ENCODE measurements around the gene CENPF.
"Not testable (repeated sequence)": the region's sequence is repeated elsewhere in the genome, so short reads cannot be mapped to it uniquely, and the experiment has no call there.

The CENPF gene

DNA sequence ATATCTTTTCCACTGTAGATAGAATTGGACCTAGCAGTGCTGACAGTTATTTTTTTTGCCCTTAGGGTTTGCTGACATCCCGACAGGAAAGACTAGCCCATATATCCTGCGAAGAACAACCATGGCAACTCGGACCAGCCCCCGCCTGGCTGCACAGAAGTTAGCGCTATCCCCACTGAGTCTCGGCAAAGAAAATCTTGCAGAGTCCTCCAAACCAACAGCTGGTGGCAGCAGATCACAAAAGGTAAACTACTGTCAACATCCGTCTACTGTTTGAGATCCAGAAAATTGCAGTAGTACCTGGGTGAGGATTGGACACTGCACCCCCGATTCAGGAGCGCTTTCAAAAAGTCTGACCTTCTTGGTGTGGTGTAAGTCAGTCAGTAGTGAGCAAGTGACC is 55.8 kb downstream of the CENPF start:
- DNase-seq (ENCODE audit: low read depth in 2 of 2, low spot score in 1 of 2) = no peak

DNA sequence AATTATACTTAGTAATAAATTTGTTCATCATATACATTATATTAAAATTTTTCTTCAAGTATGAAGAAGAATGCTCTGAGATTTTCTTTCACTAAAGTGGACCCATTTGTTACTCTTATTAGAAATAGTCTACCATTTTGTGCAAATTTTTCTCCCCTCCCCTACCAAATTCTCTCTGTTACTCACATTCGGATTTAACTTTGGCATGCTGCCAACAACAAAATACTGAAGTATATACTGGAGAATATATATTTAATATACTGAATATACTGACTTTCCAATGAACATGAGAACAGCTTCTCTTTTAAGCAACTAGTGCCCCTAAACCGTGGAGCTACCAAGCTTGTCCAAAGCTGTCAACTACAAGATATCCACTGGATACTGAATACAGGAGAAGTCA is 57.2 kb downstream of the CENPF start:
- DNase-seq (ENCODE audit: low read depth in 2 of 2, low spot score in 1 of 2) = no peak

DNA sequence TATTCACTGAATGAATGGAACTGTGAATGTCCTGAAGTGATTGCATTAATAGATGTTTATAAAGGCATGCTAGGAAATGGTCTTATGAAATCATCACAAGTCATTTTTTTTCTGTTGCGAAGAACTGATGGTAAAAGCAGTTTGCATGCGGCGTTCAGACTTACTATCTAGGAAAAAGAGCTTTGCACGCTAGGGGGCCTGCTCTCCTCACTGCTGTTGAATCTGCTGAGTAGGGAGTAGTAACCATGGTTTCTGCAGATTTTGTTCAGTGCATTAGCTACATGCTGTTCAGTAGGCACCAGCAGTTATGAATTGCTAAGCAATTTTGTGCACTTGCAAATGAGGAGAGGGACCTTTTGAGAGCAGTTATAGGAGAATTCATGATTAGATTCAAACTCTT is 57.9 kb downstream of the CENPF start:
- DNase-seq (ENCODE audit: low read depth in 2 of 2, low spot score in 1 of 2) = no peak

DNA sequence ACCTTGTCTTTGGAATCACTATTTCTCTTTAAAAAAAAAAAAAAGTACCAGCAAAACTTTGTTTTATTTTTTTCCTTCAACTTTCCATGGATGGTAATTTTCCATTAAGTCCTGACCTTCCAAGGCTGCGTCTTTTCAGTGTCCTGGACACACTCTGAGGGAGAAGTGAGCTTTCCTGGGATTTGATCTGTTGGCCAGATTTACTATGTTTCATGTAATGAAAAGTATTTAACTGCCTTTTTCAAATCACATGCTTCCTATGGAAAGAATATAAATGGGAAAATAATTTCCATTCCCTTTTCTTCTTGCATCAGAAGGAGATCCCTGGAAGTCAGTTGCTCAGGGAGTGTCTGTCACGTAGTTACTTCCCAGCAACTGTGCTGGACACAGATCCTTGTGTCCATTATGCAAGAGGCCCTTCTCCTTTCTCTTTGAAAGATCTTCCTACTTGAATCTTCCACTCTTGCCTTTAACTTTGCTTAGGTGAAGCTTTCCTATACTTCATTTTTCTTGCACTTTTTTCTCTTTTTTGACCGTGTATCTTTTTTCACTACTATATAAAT is 59.3 kb downstream of the CENPF start:
- DNase-seq (ENCODE audit: low read depth in 2 of 2, low spot score in 1 of 2) = no peak

DNA sequence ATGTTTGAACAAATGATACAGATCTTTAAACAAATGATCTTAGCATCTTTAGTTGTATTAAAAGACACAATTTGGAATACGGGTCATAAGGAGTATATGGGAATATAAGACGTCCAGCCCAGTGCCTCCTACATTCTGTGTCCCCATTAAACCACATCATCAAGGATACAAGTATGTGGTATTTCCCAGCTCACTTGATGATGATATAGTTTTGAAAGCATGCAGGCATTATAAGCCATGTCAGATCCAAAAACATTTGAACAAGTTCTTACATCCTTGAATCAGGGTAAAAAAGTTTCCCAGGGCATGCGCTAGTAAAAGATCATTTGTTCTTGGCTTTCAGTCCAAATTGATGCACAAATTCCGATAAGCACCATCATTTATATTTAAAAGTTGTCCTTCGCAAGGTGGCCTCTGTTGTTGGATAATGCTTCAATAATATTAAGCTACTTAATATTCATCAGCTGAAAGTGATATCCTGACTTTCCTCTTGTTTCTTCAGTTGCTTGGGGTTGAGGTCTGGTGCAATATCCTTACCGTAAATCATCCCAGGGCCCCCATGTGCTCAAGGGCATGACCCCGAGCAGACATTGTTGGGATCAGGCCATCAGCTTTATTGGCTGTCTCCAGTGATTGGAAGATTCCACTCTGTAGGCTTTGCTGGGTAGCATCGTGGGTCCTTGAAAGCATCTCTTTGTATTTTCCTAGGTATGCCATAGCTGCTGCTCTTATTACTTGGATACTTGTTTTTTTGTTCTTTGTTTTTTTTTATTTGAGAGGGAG is 61.8 kb downstream of the CENPF start:
- no peak for DNase-seq (ENCODE audit: low read depth in 2 of 2, low spot score in 1 of 2)

DNA sequence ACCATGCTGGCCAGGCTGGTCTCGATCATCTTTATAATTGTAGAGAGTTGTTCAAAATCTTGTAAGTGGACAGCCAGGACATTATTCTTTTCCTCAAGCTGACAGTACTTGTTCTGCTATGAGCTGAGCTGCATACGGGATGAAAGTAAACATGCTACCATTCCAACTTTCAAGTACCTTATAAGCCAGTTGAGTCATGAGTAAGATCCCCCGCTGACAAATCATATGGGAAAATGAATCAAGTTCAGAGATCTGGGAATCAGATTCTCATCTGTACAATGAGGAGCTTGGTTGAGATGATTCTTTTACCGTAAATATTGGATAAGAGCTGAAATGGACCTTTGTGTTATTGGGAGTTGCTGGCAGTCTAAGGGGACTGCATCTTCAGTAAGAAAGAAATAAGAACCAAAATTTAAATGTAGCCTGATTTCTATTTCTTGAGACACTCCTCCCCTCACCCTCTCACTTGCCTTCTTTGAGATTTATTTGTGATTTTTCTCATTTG is 62.7 kb downstream of the CENPF start:
- no peak for DNase-seq (ENCODE audit: low read depth in 2 of 2, low spot score in 1 of 2)

DNA sequence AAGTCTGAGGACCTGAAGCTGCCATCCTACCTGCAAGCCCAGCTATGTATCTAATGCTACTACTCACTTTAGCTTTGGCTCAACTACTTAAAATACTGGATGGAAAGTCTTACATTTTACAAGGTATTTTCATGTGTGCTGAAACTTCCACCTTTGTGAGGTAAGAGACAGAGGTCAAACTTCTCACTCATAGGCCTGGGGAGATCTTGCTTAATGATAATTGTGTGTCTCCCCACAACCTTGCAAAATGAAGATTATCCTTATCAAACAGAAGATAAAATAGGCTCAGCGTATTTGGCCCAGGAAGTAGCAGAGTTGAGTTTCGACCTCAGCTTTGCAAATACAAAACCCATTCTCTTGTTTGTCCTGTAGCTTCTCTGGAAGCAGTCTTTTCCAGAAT is 63.7 kb downstream of the CENPF start:
- DNase-seq (ENCODE audit: low read depth in 2 of 2, low spot score in 1 of 2) = no peak

DNA sequence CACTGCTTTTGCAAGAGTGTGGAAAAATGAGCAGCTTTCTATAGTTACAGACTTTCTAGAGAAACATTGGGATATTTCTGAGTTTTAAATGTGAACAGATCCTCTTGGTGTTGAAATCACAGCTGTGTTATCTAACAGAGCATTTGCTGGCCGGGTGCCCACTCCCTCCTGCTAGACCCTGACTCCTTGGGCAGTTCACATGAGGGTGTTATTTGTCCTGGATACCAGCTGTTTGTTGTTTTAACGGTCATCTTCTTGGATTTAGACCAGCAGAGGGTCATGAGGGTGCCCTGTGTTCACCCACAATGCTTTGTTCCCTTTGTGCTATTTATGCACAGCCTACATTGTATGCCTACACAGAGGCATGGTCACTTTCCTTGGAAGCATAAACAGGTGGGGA is 67.1 kb downstream of the CENPF start:
- DNase-seq (ENCODE audit: low read depth in 2 of 2, low spot score in 1 of 2) = no peak

DNA sequence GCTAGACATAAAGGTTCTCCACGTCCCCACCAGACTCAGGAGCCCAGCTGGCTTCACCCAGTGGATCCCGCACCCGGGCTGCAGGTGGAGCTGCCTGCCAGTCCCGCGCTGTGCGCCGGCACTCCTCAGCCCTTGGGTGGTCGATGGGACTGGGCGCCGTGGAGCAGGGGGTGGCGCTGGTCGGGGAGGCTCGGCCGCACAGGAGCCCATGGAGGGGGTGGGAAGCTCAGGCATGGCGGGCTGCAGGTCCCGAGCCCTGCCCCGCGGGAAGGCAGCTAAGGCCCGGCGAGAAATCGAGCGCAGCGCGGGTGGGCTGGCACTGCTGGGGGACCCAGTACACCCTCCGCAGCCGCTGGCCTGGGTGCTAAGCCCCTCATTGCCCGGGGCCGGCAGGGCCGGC is 70.0 kb downstream of the CENPF start:
- not testable (repeated sequence) for DNase-seq (ENCODE audit: low read depth in 2 of 2, low spot score in 1 of 2)

DNA sequence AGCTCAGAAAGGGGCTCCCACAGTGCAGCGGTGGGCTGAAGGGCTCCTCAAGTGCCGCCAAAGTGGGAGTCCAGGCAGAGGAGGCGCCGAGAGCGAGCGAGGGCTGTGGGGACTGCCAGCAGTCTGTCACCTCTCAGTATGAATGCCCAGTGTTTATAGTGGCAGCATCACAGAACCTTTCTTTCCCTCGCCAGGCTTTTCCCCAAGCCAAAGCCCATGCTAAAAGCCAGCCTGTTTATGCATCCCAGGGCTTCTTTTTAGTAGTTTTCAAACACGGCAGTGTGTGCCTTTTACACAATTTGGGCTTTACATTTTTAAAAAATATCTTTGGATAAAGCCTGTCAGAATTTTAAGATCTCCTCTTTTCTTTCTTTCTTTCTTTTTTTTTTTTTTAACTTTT is 70.6 kb downstream of the CENPF start:
- DNase-seq (ENCODE audit: low read depth in 2 of 2, low spot score in 1 of 2) = no peak

DNA sequence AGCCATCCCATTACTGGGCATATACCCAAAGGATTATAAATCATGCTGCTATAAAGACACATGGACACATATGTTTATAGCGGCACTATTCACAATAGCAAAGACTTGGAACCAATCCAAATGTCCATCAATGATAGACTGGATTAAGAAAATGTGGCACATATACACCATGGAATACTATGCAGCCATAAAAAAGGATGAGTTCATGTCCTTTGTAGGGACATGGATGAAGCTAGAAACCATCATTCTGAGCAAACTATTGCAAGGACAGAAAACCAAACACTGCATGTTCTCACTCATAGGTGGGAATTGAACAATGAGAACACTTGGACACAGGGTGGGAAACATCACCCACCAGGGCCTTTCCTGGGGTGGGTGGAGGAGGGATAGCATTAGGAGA is 72.5 kb downstream of the CENPF start:
- DNase-seq (ENCODE audit: low read depth in 2 of 2, low spot score in 1 of 2) = not testable (repeated sequence)

DNA sequence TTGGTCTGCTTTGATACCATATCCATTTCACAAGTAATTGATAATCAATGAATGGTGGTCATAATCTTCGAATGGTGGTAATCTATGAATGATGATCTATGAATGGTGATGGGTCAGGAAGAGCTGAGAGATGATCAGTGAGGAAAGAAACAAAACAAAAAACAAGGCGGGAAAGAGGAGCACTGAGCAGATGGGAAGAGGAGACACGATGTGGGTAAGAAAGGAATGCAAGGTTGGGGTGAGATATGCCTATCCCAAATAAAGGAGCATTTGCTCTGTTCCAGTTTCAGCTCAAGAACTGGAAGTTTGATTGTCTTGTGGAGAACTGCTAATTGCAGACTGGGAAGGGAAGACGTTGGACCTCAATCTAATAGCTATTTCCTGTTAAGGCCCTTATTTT is 73.8 kb downstream of the CENPF start:
- DNase-seq (ENCODE audit: low read depth in 2 of 2, low spot score in 1 of 2) = no peak

DNA sequence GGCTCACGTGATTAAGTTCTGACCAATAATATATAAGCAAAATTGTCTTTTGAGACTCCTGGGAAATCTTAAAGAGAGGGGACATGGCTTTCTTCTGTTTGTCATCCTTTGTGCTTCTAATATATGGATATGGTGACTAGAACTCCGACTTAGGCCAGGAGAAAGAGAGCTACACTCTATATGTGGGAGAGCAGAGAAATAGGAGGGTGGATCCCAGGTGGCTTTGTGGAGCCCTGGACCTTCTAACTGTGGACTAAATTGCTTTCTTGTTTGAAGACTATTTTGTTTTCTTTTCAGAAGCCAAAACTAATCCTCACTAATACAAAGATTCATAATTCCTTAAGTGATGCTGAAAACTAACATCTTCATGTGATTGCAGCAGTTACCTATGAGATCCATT is 75.0 kb downstream of the CENPF start:
- DNase-seq (ENCODE audit: low read depth in 2 of 2, low spot score in 1 of 2) = no peak

DNA sequence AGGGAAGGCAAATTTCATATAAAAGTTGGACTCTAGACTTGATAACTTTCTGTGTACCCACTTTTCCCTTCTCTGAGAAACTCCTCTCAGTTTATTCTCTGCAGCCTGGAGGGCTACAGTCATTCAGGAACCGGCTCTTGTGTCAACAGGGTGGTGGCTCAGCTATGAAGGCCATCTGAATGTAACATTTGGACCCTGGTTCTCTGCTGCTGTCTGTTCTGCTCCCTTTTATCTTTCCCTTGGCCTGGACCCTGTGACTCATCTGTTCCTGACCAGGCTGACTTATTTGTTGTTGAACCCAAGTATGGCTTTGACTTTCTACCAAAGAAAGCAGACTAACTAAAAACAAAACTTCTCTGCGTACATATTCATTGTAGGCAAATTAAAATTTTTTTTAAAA is 75.4 kb downstream of the CENPF start:
- DNase-seq (ENCODE audit: low read depth in 2 of 2, low spot score in 1 of 2) = no peak

DNA sequence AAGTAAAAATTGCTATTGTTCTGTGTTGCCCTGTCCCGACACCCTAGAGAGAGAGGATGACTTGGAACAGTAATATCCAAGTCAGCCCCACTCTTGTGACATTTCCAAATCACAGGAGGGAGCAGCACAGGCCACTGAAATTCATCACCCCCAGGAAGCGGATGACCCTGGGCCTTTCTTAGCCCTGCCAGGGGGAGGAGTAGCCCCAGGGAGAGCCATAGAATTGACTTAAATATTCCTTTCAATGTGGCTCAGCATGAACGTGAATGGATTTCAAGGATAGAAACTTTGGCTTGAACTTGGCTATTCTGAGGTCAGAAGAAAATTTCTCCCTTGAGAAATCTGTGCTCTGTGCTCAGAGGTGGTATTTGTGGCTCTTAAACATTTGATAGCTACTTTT is 80.6 kb downstream of the CENPF start:
- no peak for DNase-seq (ENCODE audit: low read depth in 2 of 2, low spot score in 1 of 2)

DNA sequence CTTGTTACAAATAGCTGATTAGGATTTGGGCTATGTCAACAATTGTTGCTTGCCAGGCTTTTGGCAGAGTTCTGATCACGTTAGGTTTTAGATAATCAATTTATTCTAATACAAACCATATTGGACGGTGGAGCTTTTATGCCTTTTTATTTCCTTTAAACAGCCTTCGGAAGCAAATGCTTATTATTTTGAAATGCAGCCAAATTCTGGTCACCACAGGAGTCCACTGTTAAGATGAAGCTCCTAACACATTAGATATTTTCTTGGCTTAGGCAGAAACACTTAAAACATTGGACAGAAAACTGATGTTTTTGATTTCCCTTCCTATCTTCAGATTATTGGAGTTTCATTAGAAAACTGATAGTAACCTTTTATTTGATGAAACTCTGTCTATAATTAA is 82.9 kb downstream of the CENPF start:
- no peak for DNase-seq (ENCODE audit: low read depth in 2 of 2, low spot score in 1 of 2)

DNA sequence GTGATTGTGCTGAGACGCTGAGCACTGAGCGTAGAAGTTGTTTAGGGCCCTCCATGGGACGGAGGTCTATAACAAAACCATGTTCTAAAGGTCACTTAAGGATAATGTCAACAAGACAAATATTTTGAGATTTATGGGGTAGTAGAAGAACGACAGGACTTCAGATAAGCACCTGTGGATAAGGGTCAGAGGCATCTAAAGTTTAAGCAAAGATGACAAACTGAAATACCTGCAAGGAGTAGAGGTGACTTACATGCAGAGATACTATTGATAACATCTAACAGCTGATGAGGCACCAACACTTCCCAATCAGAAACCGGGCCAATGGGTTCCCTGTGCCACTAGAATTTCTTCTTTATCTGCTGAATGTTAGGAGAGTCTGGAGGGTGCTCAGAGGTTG is 83.5 kb downstream of the CENPF start:
- no peak for DNase-seq (ENCODE audit: low read depth in 2 of 2, low spot score in 1 of 2)

DNA sequence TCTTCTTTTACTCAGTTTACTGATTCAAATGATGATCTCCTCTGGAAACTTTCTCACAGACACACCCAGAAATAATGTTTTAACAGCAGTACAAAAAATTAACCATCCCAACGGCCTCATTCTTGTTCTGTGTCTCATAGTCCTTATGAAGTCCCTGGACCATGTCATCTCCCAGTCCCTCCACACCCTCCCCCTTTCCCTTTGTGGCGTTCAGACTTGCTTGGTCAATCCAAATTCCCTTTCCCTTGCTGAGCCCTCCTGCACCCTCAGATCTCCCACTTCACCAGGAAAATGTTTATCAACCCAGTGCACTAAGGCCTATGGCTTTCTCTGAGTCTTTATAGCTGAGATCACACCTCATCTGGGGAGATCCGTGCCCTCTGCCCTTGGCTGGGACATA is 85.9 kb downstream of the CENPF start:
- DNase-seq (ENCODE audit: low read depth in 2 of 2, low spot score in 1 of 2) = no peak

DNA sequence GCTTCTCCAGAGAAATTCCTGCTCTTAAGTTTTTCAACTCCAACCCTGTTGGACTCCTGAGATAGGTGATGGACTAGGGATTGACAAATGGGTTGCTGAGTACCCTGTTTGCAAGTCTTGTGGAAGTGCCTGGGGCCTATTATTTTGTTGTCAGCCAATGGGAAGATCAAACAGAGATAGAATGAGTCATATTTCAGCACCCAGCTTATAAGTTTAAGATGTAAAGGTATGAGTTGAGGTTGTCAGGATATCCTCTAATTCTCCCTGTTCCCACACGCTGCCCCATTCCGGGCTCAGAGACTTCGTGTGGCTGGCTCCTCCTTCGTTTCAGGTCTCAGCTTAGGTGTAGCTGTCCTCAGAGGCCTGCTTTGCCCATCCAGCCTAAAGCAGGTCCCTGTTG is 91.8 kb downstream of the CENPF start:
- DNase-seq (ENCODE audit: low read depth in 2 of 2, low spot score in 1 of 2) = no peak

DNA sequence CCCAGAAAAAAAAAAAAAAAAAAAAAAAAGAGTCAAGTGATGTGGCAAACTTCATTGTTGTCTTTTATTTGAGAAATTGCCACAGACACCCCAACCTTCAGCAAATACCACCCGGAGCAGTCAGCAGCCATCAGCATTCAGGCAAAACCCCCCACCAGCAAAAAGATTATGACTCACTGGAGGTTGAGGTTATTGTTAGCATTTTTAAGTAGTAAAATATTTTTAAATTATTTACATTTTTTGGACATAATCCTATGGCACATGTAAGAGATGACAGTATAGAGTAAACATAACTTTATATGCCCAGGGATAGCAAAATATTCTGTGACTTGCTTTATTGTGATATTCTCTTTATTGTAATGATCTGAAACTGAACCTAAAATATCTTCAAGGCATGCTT is 95.6 kb downstream of the CENPF start:
- no peak for DNase-seq (ENCODE audit: low read depth in 2 of 2, low spot score in 1 of 2)

DNA sequence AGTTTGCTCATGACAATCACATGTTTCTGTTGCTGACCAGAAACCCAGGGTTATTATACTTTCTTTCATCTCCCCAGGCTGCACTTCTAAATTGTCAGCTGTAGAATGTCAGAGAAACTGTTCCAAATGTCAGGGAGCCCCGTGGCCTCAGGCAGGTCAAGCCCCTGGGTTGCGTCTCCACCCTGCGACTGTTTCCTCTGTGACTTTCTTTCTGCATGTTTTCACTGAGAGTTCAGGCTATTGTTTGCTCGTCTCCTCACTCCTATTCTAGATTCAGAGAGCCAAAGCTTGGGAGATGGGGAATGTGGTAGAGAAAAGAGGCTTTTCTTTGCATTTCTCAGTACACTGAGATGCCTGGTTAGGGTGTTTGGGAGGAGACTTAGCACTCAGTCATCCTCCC is 97.4 kb downstream of the CENPF start:
- DNase-seq (ENCODE audit: low read depth in 2 of 2, low spot score in 1 of 2) = no peak

DNA sequence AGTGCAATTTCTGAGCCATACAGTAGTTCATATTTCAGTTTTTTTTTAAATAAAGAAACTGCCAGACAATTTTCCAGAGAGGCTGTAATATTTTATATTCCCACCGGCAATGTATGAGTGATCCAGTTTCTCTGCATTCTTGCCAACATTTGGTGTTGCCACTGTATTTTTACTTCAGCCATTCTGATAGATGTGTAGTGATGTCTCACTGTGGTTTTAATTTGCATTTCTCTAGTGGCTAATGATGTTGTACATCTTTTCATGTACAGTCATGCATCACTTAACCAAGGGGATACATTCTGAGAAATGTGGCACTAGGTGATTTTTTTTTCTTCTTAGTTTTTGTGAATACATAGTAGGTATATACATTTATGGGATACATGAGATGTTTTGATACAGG is 99.6 kb downstream of the CENPF start:
- no peak for DNase-seq (ENCODE audit: low read depth in 2 of 2, low spot score in 1 of 2)
